Measurements from ENCODE around the gene GNAS-AS1.
"Not testable (repeated sequence)": the region's sequence is repeated elsewhere in the genome, so short reads cannot be mapped to it uniquely, and the experiment has no call there.

GNAS-AS1 gene

DNA sequence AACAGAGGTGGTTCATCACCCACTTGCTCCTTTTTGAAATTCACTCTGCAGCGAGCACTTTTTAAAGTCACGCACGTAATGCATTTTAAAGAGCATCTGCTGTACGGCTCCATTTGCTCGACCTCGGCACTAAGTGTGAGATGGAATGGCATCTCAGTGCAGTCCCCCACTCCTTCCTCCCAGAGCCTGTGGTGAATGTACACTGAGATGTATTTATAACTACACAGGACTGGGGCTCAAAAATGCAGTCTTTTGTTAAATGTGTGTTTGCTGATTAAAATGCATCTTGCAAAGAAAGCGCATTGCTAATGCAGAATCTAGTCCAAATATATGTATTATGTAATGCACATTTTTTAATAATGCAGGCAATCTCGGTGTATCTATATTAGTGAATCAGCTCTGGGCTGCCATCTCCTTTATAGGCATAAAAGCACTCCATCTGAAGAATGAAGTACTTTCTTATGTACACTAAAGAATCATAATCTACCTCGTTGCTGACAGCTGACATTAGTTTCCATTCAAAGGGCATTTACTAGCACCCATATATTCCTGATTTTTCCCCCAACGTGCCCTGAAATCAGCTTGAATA is 14.0 kb downstream of the GNAS-AS1 start:
- DNase-seq (ENCODE audit: low read depth in 3 of 3) = no peak

GRCh38 chr20:58835231-58835630 is 15.5 kb downstream of the GNAS-AS1 start:
- DNase-seq (ENCODE audit: low read depth in 3 of 3) = no peak

DNA sequence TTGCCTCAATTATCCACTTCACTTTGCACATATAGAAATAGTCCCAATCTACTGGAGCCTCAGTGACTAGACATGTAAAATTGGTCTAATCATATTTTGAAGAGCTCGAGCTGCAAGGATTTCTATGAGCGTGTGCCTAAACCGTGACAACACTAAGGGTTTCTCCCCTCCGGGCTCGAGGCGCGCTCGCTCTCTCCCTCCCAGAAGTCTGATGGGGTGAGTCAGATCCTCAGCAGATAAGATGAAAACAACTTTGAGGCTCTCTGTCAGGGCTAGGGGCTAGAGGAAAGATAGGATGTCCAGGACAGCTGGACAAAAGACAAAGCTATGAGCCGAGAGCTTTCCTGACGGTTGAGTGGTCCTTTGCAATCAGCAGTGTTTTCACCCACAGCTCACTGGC is 16.8 kb downstream of the GNAS-AS1 start:
- DNase-seq (ENCODE audit: low read depth in 3 of 3) = no peak

DNA sequence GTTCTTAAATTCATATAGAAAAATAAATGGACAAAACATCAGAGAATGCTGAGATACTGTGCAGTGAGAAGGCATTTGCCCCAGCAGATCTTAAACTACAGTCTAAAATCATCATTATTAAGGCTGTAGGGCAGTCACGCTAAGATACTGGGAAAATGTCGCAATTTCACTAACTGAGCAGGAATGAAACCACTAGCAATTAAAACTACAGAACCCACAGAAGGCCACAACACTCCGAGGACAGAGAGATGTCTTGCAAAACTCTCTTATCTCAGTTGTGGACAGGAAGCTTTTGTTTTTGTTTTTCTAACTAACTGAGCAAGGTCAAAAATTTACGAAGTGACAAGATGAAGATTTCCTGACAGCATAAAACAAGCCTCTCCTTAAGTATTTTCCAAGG is 18.2 kb downstream of the GNAS-AS1 start:
- DNase-seq (ENCODE audit: low read depth in 3 of 3) = no peak

DNA sequence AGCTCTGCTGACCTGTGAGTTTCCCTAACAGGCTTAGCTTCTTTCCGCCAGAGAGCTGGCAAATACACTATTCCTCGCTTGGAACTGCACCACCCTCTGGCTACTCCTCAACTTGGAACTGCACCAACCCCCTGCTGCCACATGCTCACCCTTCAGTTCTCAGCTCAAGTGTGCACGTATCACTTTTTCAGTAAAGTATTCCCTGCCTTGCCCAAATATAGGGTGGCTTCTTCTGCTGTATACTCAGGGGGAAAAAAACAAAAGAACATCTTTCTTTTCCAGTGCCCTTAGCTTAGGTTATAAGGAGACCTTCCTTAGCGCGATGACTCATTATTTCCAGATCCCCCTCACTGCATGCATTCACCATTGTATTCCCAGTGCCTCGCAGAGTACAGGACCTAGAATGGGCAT is 21.2 kb downstream of the GNAS-AS1 start:
- DNase-seq (ENCODE audit: low read depth in 3 of 3) = no peak

DNA sequence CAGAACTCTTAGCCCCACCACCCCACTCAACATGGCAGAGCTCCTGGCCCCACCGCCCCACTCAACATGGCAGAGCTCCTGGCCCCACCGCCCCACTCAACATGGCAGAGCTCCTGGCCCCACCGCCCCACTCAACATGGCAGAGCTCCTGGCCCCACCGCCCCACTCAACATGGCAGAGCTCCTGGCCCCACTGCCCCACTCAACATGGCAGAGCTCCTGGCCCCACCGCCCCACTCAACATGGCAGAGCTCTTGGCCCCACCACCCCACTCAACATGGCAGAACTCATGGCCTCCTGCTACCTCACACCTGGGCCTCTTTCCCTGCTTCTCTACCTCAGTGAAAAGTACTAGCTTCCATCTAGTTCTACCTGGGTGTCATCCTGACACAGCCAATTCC is 21.9 kb downstream of the GNAS-AS1 start:
- not testable (repeated sequence) for DNase-seq (ENCODE audit: low read depth in 3 of 3)

GRCh38 chr20:58828136-58828535 is 22.6 kb downstream of the GNAS-AS1 start:
- no peak for DNase-seq (ENCODE audit: low read depth in 3 of 3)

- DNase-seq (ENCODE audit: low read depth in 3 of 3) = no peak
Measured at GRCh38 chr20:58826271-58826670, 24.4 kb downstream of the GNAS-AS1 start.

DNA sequence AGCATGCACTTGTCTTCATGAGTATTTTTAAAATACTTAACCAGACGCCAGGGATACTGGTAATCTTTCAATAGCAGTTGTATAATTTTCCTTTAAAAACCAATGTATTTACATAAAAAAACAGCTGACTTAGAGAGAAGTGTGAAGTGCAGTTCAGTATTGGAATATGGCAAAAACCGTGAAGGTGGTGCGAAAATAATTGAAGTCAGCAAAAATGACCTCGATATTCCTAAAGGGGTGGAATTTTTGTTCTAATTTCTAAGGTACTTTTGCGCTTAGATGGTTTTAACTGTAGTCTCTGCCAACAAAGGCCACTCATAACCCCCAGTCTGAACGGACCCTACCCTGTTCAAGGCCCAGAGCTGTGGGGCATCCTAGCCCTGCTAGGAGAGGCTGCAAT is 25.3 kb downstream of the GNAS-AS1 start:
- DNase-seq (ENCODE audit: low read depth in 3 of 3) = no peak

- DNase-seq (ENCODE audit: low read depth in 3 of 3) = no peak
Measured at GRCh38 chr20:58824843-58825242, 25.9 kb downstream of the GNAS-AS1 start.

GRCh38 chr20:58822748-58823730 is 27.7 kb downstream of the GNAS-AS1 start:
- no peak for DNase-seq (ENCODE audit: low read depth in 3 of 3)

DNA sequence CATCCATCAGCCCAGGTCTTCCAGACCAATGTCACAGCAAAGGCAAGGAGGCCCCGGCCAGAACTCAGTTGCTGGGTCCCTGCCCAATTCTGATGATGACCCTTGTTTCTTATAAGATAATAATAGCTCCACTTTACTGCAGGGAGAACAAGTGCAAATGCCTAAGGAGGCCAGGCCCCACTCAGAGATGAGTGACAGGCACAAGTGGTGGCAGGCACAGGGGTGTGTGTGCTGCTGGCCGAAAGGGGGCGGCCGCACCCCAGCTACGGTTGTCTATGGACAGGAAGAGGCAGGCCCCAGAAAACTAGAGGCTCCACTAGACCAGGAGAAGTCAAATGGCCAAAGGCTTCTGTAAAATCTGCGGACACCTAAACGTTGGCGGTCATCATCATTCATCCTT is 28.6 kb downstream of the GNAS-AS1 start:
- DNase-seq (ENCODE audit: low read depth in 3 of 3) = no peak

GRCh38 chr20:58820515-58820914 is 30.2 kb downstream of the GNAS-AS1 start:
- not testable (repeated sequence) for DNase-seq (ENCODE audit: low read depth in 3 of 3)

DNA sequence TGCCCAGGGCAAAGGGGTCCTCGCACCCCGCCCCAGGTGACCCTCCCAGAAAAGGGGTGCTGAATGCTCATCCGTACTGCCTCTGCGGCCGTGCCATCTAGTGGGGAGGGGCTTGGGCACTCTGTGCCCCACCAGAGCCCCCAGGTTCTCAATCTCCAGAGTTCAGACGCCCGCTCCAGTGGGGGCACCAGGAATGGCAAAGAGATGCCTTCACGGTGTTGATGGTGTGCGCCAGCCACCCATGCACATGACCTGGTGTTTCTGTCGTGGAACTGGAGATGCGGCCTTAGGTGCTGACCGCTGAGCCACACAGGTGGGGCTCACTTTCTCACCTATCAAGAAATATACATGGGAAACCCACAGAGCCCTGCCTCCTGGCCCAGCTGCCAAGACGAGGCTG is 30.8 kb downstream of the GNAS-AS1 start:
- no peak for DNase-seq (ENCODE audit: low read depth in 3 of 3)

DNA sequence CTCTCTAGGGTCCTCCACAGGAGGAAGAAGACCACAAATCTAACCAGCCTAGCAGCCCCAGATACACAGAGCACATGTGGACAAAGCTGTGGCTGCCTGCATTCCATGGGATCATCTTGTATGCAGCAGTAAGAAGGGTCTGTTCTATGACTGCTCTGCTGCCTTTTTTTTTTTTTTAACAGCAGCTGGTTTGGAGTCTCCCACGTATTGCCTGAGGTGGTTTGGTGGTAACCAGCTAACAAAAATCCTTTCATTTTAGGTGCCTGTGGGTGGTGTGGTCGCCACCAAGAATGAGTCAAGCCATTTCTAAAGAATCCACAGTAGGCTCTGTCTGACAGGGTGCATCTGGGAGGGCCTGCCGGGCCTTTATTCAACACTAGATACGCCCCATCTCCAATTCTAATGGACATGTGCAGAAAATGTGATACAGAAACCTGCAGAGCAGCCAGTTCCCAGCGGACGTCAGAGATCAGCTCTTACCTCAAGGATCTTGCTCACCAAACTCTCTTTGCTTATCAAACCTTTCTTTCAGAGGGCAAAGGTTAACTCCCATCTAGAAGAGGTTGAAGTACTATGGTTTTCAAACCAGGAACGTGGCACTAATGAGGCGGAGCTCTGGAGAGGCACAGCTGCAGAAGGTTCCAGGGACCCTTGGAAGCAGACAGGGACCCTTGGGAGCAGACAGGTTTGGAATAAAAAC is 32.0 kb downstream of the GNAS-AS1 start:
- peak; percentile 40 to 68 (median 53) for DNase-seq (ENCODE audit: low read depth in 3 of 3)

GRCh38 chr20:58817748-58818147 is 33.0 kb downstream of the GNAS-AS1 start:
- DNase-seq (ENCODE audit: low read depth in 3 of 3) = no peak

DNA sequence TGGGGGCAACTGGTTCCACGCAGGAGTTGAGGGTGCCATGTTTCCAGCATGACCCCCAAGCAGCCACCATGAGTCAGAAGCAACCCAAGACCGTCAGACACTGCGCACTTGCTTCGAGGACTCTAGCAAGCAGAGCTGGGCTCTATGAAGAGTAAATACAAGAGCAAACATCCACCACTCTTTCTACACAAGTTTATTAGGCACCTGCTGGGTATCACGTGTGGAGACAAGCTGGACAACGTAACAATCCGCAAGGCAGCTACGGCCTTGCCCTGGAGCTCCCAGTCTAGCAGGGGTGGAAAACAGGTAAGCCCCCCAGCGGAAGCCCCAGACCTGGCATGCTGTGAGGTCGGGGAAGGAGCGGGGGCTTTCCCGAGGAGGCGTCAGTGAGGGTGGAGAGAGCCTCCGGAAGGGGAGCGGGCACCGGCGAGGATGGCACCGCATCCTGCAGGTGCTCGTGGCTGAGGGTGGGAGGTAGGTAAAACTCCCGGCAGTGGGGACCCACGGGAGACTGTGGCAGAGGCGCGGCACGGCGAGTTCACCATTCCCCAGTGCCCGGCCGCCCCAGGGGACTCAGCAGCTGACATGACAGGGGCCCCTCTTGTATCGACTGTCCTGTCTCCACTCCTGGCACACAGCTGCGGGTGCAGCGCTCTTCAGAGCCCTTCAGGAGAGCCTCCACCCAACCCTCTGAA is 33.6 kb downstream of the GNAS-AS1 start:
- DNase-seq (ENCODE audit: low read depth in 3 of 3) = no peak

GRCh38 chr20:58816051-58816450 is 34.7 kb downstream of the GNAS-AS1 start:
- no peak for DNase-seq (ENCODE audit: low read depth in 3 of 3)

DNA sequence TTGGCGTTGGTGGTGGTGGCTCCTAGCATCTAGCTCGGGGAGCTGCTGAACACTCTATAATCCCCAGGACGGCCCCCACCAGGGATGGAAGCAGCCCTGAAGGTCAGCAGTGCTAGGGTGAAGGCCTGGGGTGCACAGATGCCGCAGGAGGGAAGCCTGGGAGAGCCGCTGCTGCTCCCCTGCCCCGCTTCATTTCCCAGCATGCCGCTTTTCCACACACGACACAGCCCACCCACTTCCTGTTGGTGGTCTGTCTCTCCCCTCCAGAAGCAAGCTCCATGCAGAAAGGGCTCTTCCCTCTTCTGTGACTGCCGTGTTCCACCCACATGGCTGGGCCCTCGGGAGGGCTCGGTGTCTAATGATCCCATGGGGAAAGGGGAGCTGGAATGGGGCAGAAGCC is 35.3 kb downstream of the GNAS-AS1 start:
- no peak for DNase-seq (ENCODE audit: low read depth in 3 of 3)

DNA sequence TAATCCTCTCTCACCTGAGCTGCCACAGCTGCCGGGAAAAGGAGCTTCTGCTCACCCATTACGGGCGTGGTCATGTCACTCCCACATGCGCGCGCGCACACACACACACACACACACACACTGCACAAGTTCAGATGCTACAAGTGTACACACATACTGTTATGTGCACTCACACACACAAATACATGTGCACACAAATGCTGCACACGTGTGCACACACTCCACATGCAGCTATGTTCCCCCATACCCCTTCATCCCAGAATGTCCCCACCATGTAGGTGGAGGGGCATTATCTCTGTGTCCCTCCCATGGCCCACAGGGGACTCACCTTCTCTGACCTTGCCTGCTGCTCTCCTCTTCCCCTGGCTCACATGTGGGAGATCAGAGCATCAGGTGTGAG is 37.3 kb downstream of the GNAS-AS1 start:
- DNase-seq (ENCODE audit: low read depth in 3 of 3) = no peak

DNA sequence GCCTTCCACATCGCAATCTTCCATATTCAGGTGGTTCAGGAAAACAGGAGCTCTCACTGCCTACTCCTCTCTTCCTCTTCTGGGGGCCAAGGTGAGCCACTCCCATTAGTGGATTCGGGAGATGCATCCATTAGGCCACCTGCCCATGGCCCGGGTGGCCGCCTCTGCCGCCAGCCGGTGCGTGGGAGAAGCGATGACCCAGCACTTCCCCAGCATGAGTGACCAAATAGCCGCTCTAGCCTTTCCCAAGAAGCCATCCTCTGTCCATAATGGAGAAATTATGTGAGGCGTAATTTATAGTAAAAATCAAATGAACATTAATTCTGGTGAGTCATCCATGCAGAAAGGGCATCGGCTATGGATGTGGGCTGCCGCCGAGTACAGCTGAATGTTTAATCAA is 39.4 kb downstream of the GNAS-AS1 start:
- no peak for DNase-seq (ENCODE audit: low read depth in 3 of 3)

- no peak for DNase-seq (ENCODE audit: low read depth in 3 of 3)
Measured at GRCh38 chr20:58810879-58811250, 39.8 kb downstream of the GNAS-AS1 start.
